ENCODE results near the gene LIPC.

Gene LIPC

DNA sequence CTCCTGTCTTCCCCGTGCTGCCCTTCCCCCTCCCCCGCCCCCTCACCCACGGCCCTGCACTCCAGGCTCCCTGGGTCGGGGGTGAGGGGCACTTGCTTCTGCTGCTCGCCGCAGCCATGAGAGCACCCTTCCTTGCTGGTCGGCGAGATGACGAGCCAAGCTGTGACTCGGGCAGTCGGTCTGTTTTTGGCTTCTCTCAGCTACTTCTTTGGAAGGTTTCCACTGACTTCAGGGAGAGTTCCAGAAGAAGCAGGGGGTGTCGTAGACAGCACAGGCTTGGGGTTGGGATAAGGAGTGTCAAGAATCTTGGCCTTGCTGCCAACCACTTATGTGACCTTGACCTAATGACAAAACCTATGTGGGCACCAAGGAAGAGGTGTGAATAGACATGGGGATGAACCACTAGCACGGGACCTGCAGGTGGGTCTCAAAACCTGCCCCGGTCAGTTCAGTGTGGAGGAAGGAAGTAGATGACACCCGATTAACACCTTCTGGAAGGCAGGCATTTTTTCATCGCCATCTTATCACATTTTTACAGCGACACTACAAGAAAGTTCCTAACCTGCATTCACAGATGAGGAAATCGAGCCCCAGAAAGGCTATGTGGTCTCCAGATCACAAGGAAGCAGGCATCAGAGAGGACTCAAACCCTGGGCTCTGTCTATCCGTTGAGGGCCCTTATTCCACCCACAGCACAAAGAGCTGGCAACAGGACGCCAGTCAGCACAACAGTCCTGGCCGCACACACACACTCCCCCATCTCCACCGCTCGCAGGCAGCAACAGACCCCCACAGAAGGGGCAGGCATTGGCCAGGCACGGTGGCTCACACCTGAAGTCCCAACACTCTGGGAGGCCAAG, 120.9 kb downstream of the LIPC start:
- no peak overlapping the region for H3K9ac ChIP-seq
- H3K27me3 ChIP-seq (ENCODE audit: insufficient read depth, low read depth), result no peaks in the 10 kb centered on the region
- no peaks in the 10 kb centered on the region for H3K36me3 ChIP-seq (ENCODE audit: insufficient read depth)
- no peak overlapping the region for H3K4me3 ChIP-seq (IDR thresholded peaks at IDR 0.05; ENCODE audit: insufficient read depth, low read depth, low read length)
- no peak for TF ChIP-seq CTCF (conservative IDR thresholded peaks at IDR 0.05; ENCODE audit: low read depth, low read length)
- no peak overlapping the region for H2AFZ ChIP-seq (ENCODE audit: low read depth)
- H3K4me1 ChIP-seq (ENCODE audit: low read depth, poor library complexity, severe bottlenecking), result peaks cover 10% of the 10 kb centered on the region
- H4K20me1 ChIP-seq (ENCODE audit: insufficient read depth), result no peaks in the 10 kb centered on the region
- no peak overlapping the region for H3K4me2 ChIP-seq
- no peak overlapping the region for H3K27ac ChIP-seq
- H3K79me2 ChIP-seq (ENCODE audit: insufficient read depth, low read depth), result no peaks in the 10 kb centered on the region

DNA sequence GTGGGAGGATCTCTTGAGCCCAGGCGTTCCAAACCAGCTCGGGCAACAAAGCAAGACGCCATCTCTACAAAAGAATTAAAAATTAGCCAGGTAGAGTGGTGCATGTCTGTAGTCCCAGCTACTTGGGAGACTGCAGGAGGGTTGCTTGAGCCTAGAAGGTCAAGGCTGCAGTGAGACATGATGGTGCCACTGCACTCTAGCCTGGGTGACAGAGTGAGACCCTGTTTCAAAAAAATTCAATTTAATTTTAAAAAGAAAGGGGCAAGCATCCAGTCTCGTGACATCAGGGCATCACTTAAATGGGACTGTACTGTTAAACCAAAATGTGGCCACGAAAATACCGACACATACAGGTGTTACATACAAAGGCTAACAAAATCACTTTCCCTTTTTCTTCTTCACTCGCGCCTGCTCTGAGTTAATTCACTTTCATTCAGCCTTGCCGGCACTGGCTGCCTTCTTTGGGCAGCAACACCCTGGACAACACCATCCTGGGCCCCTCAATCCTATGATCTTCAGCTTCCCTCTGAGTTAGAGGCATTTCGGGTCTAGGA, 121.7 kb downstream of the LIPC start:
- no peak overlapping the region for H3K4me2 ChIP-seq
- no peak overlapping the region for H3K27ac ChIP-seq

DNA sequence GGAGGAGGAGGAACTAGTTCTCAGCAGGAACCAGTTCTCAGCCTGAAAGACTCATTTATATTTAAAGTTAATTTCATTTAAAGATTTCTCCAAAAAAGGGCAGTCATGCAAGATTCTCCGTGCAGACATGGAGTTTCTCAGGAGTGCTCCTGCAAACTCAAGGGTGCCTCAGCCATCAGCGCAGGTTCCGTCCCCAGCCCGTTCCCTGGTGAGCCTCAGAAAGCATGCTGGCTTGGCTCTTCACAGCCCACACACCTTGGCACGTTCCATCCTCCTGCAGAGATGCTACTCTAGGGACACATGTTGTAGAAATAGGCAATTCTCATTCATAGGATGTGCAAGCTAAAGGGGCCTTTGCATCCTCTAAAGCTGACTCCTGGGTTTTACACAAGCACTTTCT, 123.0 kb downstream of the LIPC start:
- Histone ChIP-seq H3K4me2 (no peak overlapping the region), H3K9ac (no peak overlapping the region), H3K27ac (no peak overlapping the region), H3K27me3 (ENCODE audit: insufficient read depth, low read depth) (no peaks in the 10 kb centered on the region), H2AFZ (ENCODE audit: low read depth) (no peak overlapping the region), H3K79me2 (ENCODE audit: insufficient read depth, low read depth) (no peaks in the 10 kb centered on the region), H3K36me3 (ENCODE audit: insufficient read depth) (no peaks in the 10 kb centered on the region), H3K4me3 (IDR thresholded peaks at IDR 0.05; ENCODE audit: insufficient read depth, low read depth, low read length) (no peak overlapping the region), H4K20me1 (ENCODE audit: insufficient read depth) (no peaks in the 10 kb centered on the region), H3K4me1 (ENCODE audit: low read depth, poor library complexity, severe bottlenecking) (peaks cover 10% of the 10 kb centered on the region)
- no peak for TF ChIP-seq CTCF (conservative IDR thresholded peaks at IDR 0.05; ENCODE audit: low read depth, low read length)

More for the DNA sequence above, 121.7 kb downstream of the LIPC start:
- Histone ChIP-seq H2AFZ (ENCODE audit: low read depth) (no peak overlapping the region), H3K9ac (no peak overlapping the region), H3K4me3 (IDR thresholded peaks at IDR 0.05; ENCODE audit: insufficient read depth, low read depth, low read length) (no peak overlapping the region), H3K79me2 (ENCODE audit: insufficient read depth, low read depth) (no peaks in the 10 kb centered on the region), H4K20me1 (ENCODE audit: insufficient read depth) (no peaks in the 10 kb centered on the region), H3K4me1 (ENCODE audit: low read depth, poor library complexity, severe bottlenecking) (peaks cover 10% of the 10 kb centered on the region), H3K27me3 (ENCODE audit: insufficient read depth, low read depth) (no peaks in the 10 kb centered on the region), H3K36me3 (ENCODE audit: insufficient read depth) (no peaks in the 10 kb centered on the region)
- TF ChIP-seq CTCF (conservative IDR thresholded peaks at IDR 0.05; ENCODE audit: low read depth, low read length), result no peak

GRCh38 chr15:58555162-58556027, 123.6 kb downstream of the LIPC start:
- no peaks in the 10 kb centered on the region for H3K79me2 ChIP-seq (ENCODE audit: insufficient read depth, low read depth)

More at GRCh38 chr15:58555162-58556027, 123.6 kb downstream of the LIPC start:
- TF ChIP-seq CTCF (conservative IDR thresholded peaks at IDR 0.05; ENCODE audit: low read depth, low read length), result no peak
- peaks cover 10% of the 10 kb centered on the region for H3K4me1 ChIP-seq (ENCODE audit: low read depth, poor library complexity, severe bottlenecking)
- H3K9ac ChIP-seq, result no peak overlapping the region
- no peak overlapping the region for H3K4me2 ChIP-seq
- no peak overlapping the region for H3K27ac ChIP-seq
- no peak overlapping the region for H2AFZ ChIP-seq (ENCODE audit: low read depth)
- H3K27me3 ChIP-seq (ENCODE audit: insufficient read depth, low read depth), result no peaks in the 10 kb centered on the region
- no peaks in the 10 kb centered on the region for H3K36me3 ChIP-seq (ENCODE audit: insufficient read depth)
- no peak overlapping the region for H3K4me3 ChIP-seq (IDR thresholded peaks at IDR 0.05; ENCODE audit: insufficient read depth, low read depth, low read length)
- no peaks in the 10 kb centered on the region for H4K20me1 ChIP-seq (ENCODE audit: insufficient read depth)
